K562 (cell line): ENCODE data around the gene LHPP. TPM values are rescaled to one million over a fixed set of nuclear protein-coding genes. Genes with fewer than 3 reads are reported as not detected.

ENCODE experiments used
- ATAC-seq: fragments of 200-7000 bp; cut with Tn5 transposase; 3 replicates; pipeline ENCODE4 v1.9.1; 2020; ENCODE audit warnings: moderate library complexity
- BruUV-seq: library from RNA; stranded (reverse); fragments of 400-500 nt; replicated peaks from 2 replicates; lab custom pipeline; 2021; lab: Mats Ljungman, UMichigan
- CTCF ChIA-PET: fragments of 300-600 bp; formaldehyde crosslinking; extraction: SDS; loops from one replicate; lab custom pipeline; 2021; ENCODE audit warnings: low intra/inter-chr PET ratio; lab: Yijun Ruan, JAX
- POLR2A ChIA-PET: fragments of 300-600, 350-650 bp; sonication (Branson Sonifier 250); formaldehyde crosslinking; extraction: SDS; loops from one replicate; lab custom pipeline; 2021; ENCODE audit warnings: antibody characterized with exemption, inconsistent platforms; lab: Yijun Ruan, JAX
- DNase-seq, 4 experiments: peaks; one replicate each; pipeline versions ENCODE4 v3.0.0 to v3.0.0-alpha.2; 2011 to 2018; ENCODE audit warnings: low spot score in 3 of 4, mixed read lengths in 3 of 4; ENCODE audit errors: extremely low read depth in 1 of 4
- FAIRE-seq: peaks from 2 replicates; lab custom pipeline; 2011; peaks lifted over from hg19 to GRCh38; lab: Jason Lieb, UNC
- H2AFZ ChIP-seq: 2 replicates; pipeline ENCODE4 v1.6.0; 2011; ENCODE audit warnings: low read depth, low read length, control low read depth, inconsistent platforms
- H3K27ac ChIP-seq: fragments of 200-600 bp; 3 replicates; pipeline ENCODE4 v1.8.0; 2011; ENCODE audit warnings: low read depth, mild to moderate bottlenecking, control low read depth, inconsistent platforms, low read length, moderate library complexity, mixed read lengths; ENCODE audit errors: extremely low read depth
- H3K27me3 ChIP-seq, 2 experiments: fragments of 300-600 bp in 1 of 2; 2 replicates in 1 of 2; 3 replicates in 1 of 2; pipeline versions ENCODE4 v1.6.0 to v1.8.0; 2011; ENCODE audit warnings: inconsistent platforms in 2 of 2, low read length in 2 of 2, mild to moderate bottlenecking in 1 of 2, mixed read lengths in 1 of 2, moderate library complexity in 1 of 2; ENCODE audit not compliant: control insufficient read depth in 2 of 2, insufficient read depth in 2 of 2
- H3K36me3 ChIP-seq: fragments of 300-600 bp; 3 replicates; pipeline ENCODE4 v1.8.0; 2011; ENCODE audit warnings: mild to moderate bottlenecking, low read length, inconsistent platforms; ENCODE audit not compliant: control insufficient read depth, insufficient read depth
- H3K4me1 ChIP-seq, 2 experiments: fragments of 200-600 bp in 1 of 2; replicated peaks in 1 of 2; 2 replicates in 1 of 2; 3 replicates in 1 of 2; pipeline versions ENCODE4 v1.5.1 to v1.8.0; 2011; ENCODE audit warnings: inconsistent platforms in 2 of 2, low read length in 2 of 2, mild to moderate bottlenecking in 1 of 2, mixed read lengths in 1 of 2, moderate library complexity in 1 of 2; ENCODE audit not compliant: control insufficient read depth in 2 of 2, insufficient read depth in 2 of 2
- H3K4me2 ChIP-seq: 2 replicates; pipeline ENCODE4 v1.6.1; 2011; ENCODE audit warnings: low read length, control low read depth, inconsistent platforms, mixed read lengths; ENCODE audit not compliant: insufficient read depth
- H3K4me3 ChIP-seq: fragments of 200-600 bp; sonication (generic), shearing (Covaris generic); 2 replicates; pipeline ENCODE4 v1.5.1; 2016; ENCODE audit warnings: control low read depth, inconsistent platforms
- H3K79me2 ChIP-seq: fragments of 200-600 bp; 3 replicates; pipeline ENCODE4 v1.8.0; 2011; ENCODE audit warnings: low read length, inconsistent platforms; ENCODE audit not compliant: control insufficient read depth, insufficient read depth
- H3K9ac ChIP-seq, 2 experiments: 2 replicates each; pipeline versions ENCODE4 v1.6.0 to v1.6.1; 2011; ENCODE audit warnings: low read depth in 2 of 2, low read length in 2 of 2, control low read depth in 1 of 2, inconsistent platforms in 1 of 2, mild to moderate bottlenecking in 1 of 2, mixed read lengths in 1 of 2; ENCODE audit not compliant: insufficient read depth in 1 of 2
- H3K9me1 ChIP-seq: one replicate; pipeline ENCODE4 v1.6.0; 2011; ENCODE audit warnings: inconsistent platforms, mild to moderate bottlenecking, low read length, moderate library complexity; ENCODE audit not compliant: control insufficient read depth, insufficient read depth
- H3K9me3 ChIP-seq: replicated peaks from 2 replicates; pipeline ENCODE4 v1.5.1; 2011; ENCODE audit warnings: low read depth, low read length, inconsistent platforms; ENCODE audit not compliant: control insufficient read depth, insufficient read depth
- H4K20me1 ChIP-seq: replicated peaks from 2 replicates; pipeline ENCODE4 v1.6.1; 2011; ENCODE audit warnings: low read length, inconsistent platforms, mixed read lengths; ENCODE audit not compliant: control insufficient read depth, insufficient read depth
- CBFB ChIP-seq: sonication (generic); formaldehyde crosslinking; IDR thresholded peaks from 2 replicates; pipeline ENCODE4 v1.4.0; 2020; ENCODE audit warnings: mild to moderate bottlenecking, missing genetic modification reagents
- CREB3L1 ChIP-seq: fragments of 450-650 bp; IDR thresholded peaks from 2 replicates; pipeline ENCODE4 v1.6.1; 2014; ENCODE audit warnings: low read depth, mild to moderate bottlenecking, moderate library complexity, borderline replicate concordance
- ELK1 ChIP-seq: sonication (generic); formaldehyde crosslinking; IDR thresholded peaks from 2 replicates; pipeline ENCODE4 v1.8.1; 2022; ENCODE audit warnings: missing genetic modification reagents
- NCOR1 ChIP-seq: fragments of 450-650 bp; IDR thresholded peaks from 2 replicates; pipeline ENCODE4 v1.6.1; 2016; ENCODE audit warnings: mild to moderate bottlenecking, moderate library complexity
- POLR2AphosphoS2 ChIP-seq: IDR thresholded peaks from 2 replicates; pipeline ENCODE4 v1.6.1; 2012; ENCODE audit warnings: low read length, improper control_type of control experiment
- PRMT5 ChIP-seq: sonication (generic); formaldehyde crosslinking; IDR thresholded peaks from 2 replicates; pipeline ENCODE4 v1.5.0; 2020; ENCODE audit warnings: missing genetic modification reagents
- PYGO2 ChIP-seq: fragments of 450-650 bp; IDR thresholded peaks from 2 replicates; pipeline ENCODE4 v1.6.1; 2016; ENCODE audit warnings: mild to moderate bottlenecking, missing genetic modification characterization, moderate library complexity, missing compliant biosample characterization
- RBM34 ChIP-seq: fragments of 200-400 bp; formaldehyde crosslinking; IDR thresholded peaks from 2 replicates; pipeline ENCODE4 v1.6.1; 2018; ENCODE audit warnings: low read length, borderline replicate concordance; ENCODE audit not compliant: insufficient read depth
- SMARCC2 ChIP-seq: fragments of 450-650 bp; IDR thresholded peaks from 2 replicates; pipeline ENCODE4 v1.6.1; 2017; ENCODE audit warnings: antibody characterized with exemption, moderate library complexity, mild to moderate bottlenecking, low read depth
- TARDBP ChIP-seq: fragments of 450-650 bp; IDR thresholded peaks from 2 replicates; pipeline ENCODE4 v1.6.1; 2016
- U2AF2 ChIP-seq: fragments of 200-400 bp; formaldehyde crosslinking; optimal IDR thresholded peaks from 2 replicates; pipeline ENCODE3; 2017; ENCODE audit warnings: low read depth, mild to moderate bottlenecking, low read length
- ZNF444 ChIP-seq: fragments of 250-450 bp; sonication (Bioruptor Pico); IDR thresholded peaks from 2 replicates; pipeline ENCODE4 v1.4.0; 2020; ENCODE audit warnings: mild to moderate bottlenecking, moderate library complexity
- ZNF57 ChIP-seq: fragments of 450-650 bp; formaldehyde crosslinking; IDR thresholded peaks from 2 replicates; pipeline ENCODE4 v1.4.0; 2020; ENCODE audit warnings: mild to moderate bottlenecking, moderate library complexity
- WGBS: fragments of 100-300 bp; shearing (Covaris generic); methylation state at CpG from one replicate; pipeline ENCODE4 v1.1.6; 2016; ENCODE audit warnings: low coverage, mixed read lengths; ENCODE audit not compliant: insufficient coverage; ENCODE audit errors: missing lambda C conversion rate; 5-methylcytosine and 5-hydroxymethylcytosine counted together
- in situ Hi-C: fragments of 300-500 bp; cut with MboI; formaldehyde crosslinking; loops from 4 replicates; pipeline ENCODE4 v1.15.0; 2018; ENCODE audit warnings: inconsistent platforms, mixed read lengths
- intact Hi-C: fragments of 100-400 bp; cut with micrococcal nuclease; formaldehyde crosslinking; loops from 2 replicates; pipeline ENCODE4 v1.14.2; 2022
- polyA plus RNA-seq, 8 experiments: library from polyadenylated mRNA; depleted of rRNA in 4 of 8; stranded (reverse) in 5 of 8; unstranded in 3 of 8; fragments of >200 nt; fragmentation: Nextera tagmentation in 2 of 8; fragmentation: Illumina TruSeq in 1 of 8; extraction: Ambion mirVana in 2 of 8; extraction: Trizol in 1 of 8; gene quantifications; 2 replicates each; pipeline versions ENCODE4 v1.2.1 to v1.2.3, GENCODE V29; 2011 to 2014; ENCODE audit warnings: inconsistent platforms in 1 of 8, missing spikeins in 1 of 8
- total RNA-seq, 7 experiments: library from RNA; depleted of rRNA in 6 of 7; stranded (reverse); fragments of >200 nt in 6 of 7; fragmentation: Illumina TruSeq in 2 of 7; extraction: Trizol in 2 of 7; gene quantifications; 2 replicates each; pipeline versions ENCODE4 v1.2.1 to v1.2.3, GENCODE V29; 2011 to 2021; ENCODE audit warnings: low replicate concordance in 1 of 7

The LHPP gene
- total and polyA plus RNA-seq, 9 of the 15 experiments (the other 6 are each of a cell fraction or from before 2014, with no cell fraction given), result 0.34 to 7.4 (median 3.0) TPM

GRCh38 chr10:124537891-124538290 lies 76.3 kb downstream of the LHPP start (continued):
- TF ChIP-seq CREB3L1 (no peak), ZNF444 (CRISPR knock-in tag) (no peak), POLR2AphosphoS2 (no peak), U2AF2 (no peak), CBFB (CRISPR knock-in tag) (no peak), PYGO2 (tag) (no peak), ZNF57 (CRISPR knock-in tag) (no peak)
- TF ChIP-seq, all 486 proteins: peak for 0

GRCh38 chr10:124538706-124539105 lies 77.1 kb downstream of the LHPP start:
- ATAC-seq, result no peak
- Histone ChIP-seq H3K4me2 (no peak overlapping the region), H3K36me3 (no peaks in the 10 kb centered on the region), H2AFZ (no peak overlapping the region), H4K20me1 (no peaks in the 10 kb centered on the region; the same call in none of the 2 replicates), H3K27ac (no peak overlapping the region), H3K79me2 (no peaks in the 10 kb centered on the region), H3K4me3 (no peak overlapping the region), H3K9ac (no peak overlapping the region), H3K27me3 (peaks cover 0 to 9% of the 10 kb centered on the region in 2 experiments; a peak in 2 of 5 replicates), H3K4me1 (peaks cover 0 to 57% of the 10 kb centered on the region in 2 experiments; a peak in 2 of 5 replicates), H3K9me3 (no peaks in the 10 kb centered on the region), H3K9me1 (no peaks in the 10 kb centered on the region)
- in situ Hi-C loops (loop anchor here (10.0 kb wide), 1 partner anchor 506 kb away; no protein-coding TSS in a partner anchor), intact Hi-C loops (loop anchor here (10.0 kb wide), 1 partner anchor 286 kb away; no protein-coding TSS in a partner anchor)
- ChIA-PET POLR2A (no interaction called here), CTCF (no interaction called here)
- TF ChIP-seq PRMT5 (CRISPR knock-in tag) (no peak), TARDBP (no peak), RBM34 (no peak), NCOR1 (no peak), SMARCC2 (no peak), ELK1 (no peak)
- DNase-seq, result no peak
- FAIRE-seq, result no peak
- WGBS, result 11% methylated on average over 6 of the region's 6 CpGs
- BruUV-seq, result no TSS peak
